ENCODE measurements around the gene EDN2. TPM values are rescaled to one million over a fixed set of nuclear protein-coding genes. Genes with fewer than 3 reads are reported as not detected.

The EDN2 gene
- total RNA-seq, 1 donor from 2014 or later = 0.47 TPM

- H3K9me3 ChIP-seq (replicated peaks) = no peaks in the 10 kb centered on the region
- peaks cover 80% of the 10 kb centered on the region for H3K4me1 ChIP-seq
- peak overlapping the region; percentile 46 for H3K27ac ChIP-seq (replicated peaks)
- TF ChIP-seq CTCF (IDR thresholded peaks at IDR 0.05; ENCODE audit: borderline replicate concordance) = no peak
- no peaks in the 10 kb centered on the region for H3K36me3 ChIP-seq
- H3K4me3 ChIP-seq = no peak overlapping the region
- H3K27me3 ChIP-seq (ENCODE audit: low read depth) = no peaks in the 10 kb centered on the region
- intact Hi-C loops (cut with micrococcal nuclease) = no loop called here
- no peak for DNase-seq
Observed at GRCh38 chr1:41480204-41481108, 4.0 kb downstream of the EDN2 start.

GRCh38 chr1:41479808-41480160 is 4.7 kb downstream of the EDN2 start:
- peaks cover 80% of the 10 kb centered on the region for H3K4me1 ChIP-seq
- peak overlapping the region; percentile 46 for H3K27ac ChIP-seq (replicated peaks)
- no peak for DNase-seq
- H3K9me3 ChIP-seq (replicated peaks) = no peaks in the 10 kb centered on the region
- no peak for TF ChIP-seq CTCF (IDR thresholded peaks at IDR 0.05; ENCODE audit: borderline replicate concordance)
- no peak overlapping the region for H3K4me3 ChIP-seq
- H3K27me3 ChIP-seq (ENCODE audit: low read depth) = no peaks in the 10 kb centered on the region
- intact Hi-C loops (cut with micrococcal nuclease) = no loop called here
- no peaks in the 10 kb centered on the region for H3K36me3 ChIP-seq

- peak; percentile 74 for DNase-seq
- intact Hi-C loops (cut with micrococcal nuclease) = no loop called here
- Histone ChIP-seq H3K36me3 (no peaks in the 10 kb centered on the region), H3K27ac (replicated peaks) (peak overlapping the region; percentile 46), H3K27me3 (ENCODE audit: low read depth) (no peaks in the 10 kb centered on the region), H3K4me1 (peaks cover 80% of the 10 kb centered on the region), H3K4me3 (no peak overlapping the region), H3K9me3 (replicated peaks) (no peaks in the 10 kb centered on the region)
- TF ChIP-seq CTCF (IDR thresholded peaks at IDR 0.05; ENCODE audit: borderline replicate concordance) = no peak
Observed at GRCh38 chr1:41479000-41479807, 5.3 kb downstream of the EDN2 start.

- intact Hi-C loops (cut with micrococcal nuclease) = no loop called here
- H3K4me1 ChIP-seq = peaks cover 74% of the 10 kb centered on the region
- H3K27me3 ChIP-seq (ENCODE audit: low read depth) = no peaks in the 10 kb centered on the region
- no peak for DNase-seq
- H3K27ac ChIP-seq (replicated peaks) = peak overlapping the region; percentile 46
- H3K9me3 ChIP-seq (replicated peaks) = no peaks in the 10 kb centered on the region
- H3K4me3 ChIP-seq = no peak overlapping the region
- H3K36me3 ChIP-seq = no peaks in the 10 kb centered on the region
- TF ChIP-seq CTCF (IDR thresholded peaks at IDR 0.05; ENCODE audit: borderline replicate concordance) = no peak
Observed at GRCh38 chr1:41478118-41478748, 6.2 kb downstream of the EDN2 start.

GRCh38 chr1:41476807-41477361 is 7.6 kb downstream of the EDN2 start:
- DNase-seq = no peak
- no peaks in the 10 kb centered on the region for H3K9me3 ChIP-seq (replicated peaks)
- intact Hi-C loops (cut with micrococcal nuclease) = no loop called here
- H3K4me1 ChIP-seq = peaks cover 61% of the 10 kb centered on the region
- no peaks in the 10 kb centered on the region for H3K36me3 ChIP-seq
- peak overlapping the region; percentile 84 for H3K27ac ChIP-seq (replicated peaks)
- TF ChIP-seq CTCF (IDR thresholded peaks at IDR 0.05; ENCODE audit: borderline replicate concordance) = no peak
- no peaks in the 10 kb centered on the region for H3K27me3 ChIP-seq (ENCODE audit: low read depth)
- no peak overlapping the region for H3K4me3 ChIP-seq
